ENCODE measurements around the gene NCK2.

Gene NCK2

DNA sequence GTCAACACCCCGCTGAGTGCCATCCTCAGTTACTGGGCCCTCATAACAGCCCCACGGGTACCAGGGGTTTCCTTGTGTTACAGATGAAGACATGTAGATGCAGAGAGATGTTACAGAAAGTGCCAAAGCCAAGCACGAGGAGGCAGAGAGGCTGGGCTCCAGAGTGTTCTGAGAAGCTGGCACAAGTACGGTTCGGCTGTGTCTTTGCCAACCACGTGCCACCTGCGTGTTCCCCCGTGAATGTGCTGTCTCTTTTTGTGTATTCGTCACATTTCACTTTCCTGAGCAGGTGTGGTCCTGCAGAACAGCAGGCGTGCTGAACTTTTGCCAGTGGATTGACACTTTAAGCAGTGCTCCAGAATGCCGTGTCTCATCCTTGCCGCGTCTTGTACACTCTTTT is 124.6 kb downstream of the NCK2 start:
- Mint-ChIP-seq H3K9me3 (no peaks in the 10 kb centered on the region), H3K27ac (peak overlapping the region; percentile 46 to 81), H3K4me1 (ENCODE audit: low read depth in 2 of 2) (peaks cover 64 to 69% of the 10 kb centered on the region in 2 donors), H3K27me3 (no peaks in the 10 kb centered on the region), H3K36me3 (ENCODE audit: insufficient read depth) (peaks cover 5% of the 10 kb centered on the region), H3K4me3 (no peak overlapping the region)
- ATAC-seq (replicated peaks), result no peak
- DNase-seq, result no peak

DNA sequence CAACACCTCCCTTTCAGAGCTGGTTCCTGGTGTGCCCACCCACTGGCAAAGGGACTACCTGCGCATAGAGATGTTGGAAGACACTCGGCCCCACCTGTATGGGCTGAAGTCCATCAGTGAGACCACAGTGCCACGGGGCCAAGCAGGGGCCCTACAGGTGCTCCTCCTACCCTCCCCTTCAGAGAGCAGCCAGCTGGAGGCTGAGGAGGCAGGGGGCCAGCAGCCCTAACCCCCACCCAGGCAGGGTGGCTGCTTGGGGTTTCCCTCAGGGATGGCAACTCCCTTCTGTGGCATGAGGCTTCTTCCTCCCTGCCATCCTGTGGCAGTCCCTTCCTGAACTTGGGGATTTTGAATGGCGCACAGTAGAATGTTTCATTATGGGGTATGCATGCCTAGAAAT is 125.3 kb downstream of the NCK2 start:
- ATAC-seq (replicated peaks), result no peak
- no peaks in the 10 kb centered on the region for H3K27me3 Mint-ChIP-seq
- no peak overlapping the region for H3K4me3 Mint-ChIP-seq
- peaks cover 3% of the 10 kb centered on the region for H3K36me3 Mint-ChIP-seq (ENCODE audit: insufficient read depth)
- H3K27ac Mint-ChIP-seq, result peak overlapping the region; percentile 59 to 79
- no peak for DNase-seq
- H3K4me1 Mint-ChIP-seq (ENCODE audit: low read depth in 2 of 2), result peaks cover 57 to 66% of the 10 kb centered on the region in 2 donors
- H3K9me3 Mint-ChIP-seq, result no peaks in the 10 kb centered on the region

DNA sequence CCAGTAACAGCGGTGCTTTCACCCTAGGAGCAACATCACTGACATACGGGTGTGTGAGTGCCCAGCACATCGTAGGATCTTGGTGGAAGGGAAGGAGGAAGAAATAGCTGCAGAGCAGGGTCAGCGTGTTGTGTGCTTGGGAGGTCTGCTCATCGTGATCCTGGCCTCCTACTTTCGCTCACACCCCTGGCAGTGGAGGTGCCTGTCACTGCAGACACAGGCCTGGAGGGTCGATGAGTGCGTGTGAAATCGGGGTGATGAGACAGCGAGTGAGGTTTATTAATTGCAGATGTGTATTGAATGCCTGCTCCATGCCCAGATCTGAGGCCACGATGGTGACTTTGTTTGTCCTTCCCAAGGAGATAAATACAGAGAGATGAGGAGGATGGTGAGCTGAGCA is 126.1 kb downstream of the NCK2 start:
- Mint-ChIP-seq H3K36me3 (ENCODE audit: insufficient read depth) (peaks cover 3% of the 10 kb centered on the region), H3K4me3 (peak overlapping the region; percentile 19 to 68), H3K9me3 (no peaks in the 10 kb centered on the region), H3K27ac (peak overlapping the region; percentile 79 to 90), H3K27me3 (no peaks in the 10 kb centered on the region), H3K4me1 (ENCODE audit: low read depth in 2 of 2) (peaks cover 58 to 69% of the 10 kb centered on the region in 2 donors)
- no peak for ATAC-seq (replicated peaks)
- no peak for DNase-seq

DNA sequence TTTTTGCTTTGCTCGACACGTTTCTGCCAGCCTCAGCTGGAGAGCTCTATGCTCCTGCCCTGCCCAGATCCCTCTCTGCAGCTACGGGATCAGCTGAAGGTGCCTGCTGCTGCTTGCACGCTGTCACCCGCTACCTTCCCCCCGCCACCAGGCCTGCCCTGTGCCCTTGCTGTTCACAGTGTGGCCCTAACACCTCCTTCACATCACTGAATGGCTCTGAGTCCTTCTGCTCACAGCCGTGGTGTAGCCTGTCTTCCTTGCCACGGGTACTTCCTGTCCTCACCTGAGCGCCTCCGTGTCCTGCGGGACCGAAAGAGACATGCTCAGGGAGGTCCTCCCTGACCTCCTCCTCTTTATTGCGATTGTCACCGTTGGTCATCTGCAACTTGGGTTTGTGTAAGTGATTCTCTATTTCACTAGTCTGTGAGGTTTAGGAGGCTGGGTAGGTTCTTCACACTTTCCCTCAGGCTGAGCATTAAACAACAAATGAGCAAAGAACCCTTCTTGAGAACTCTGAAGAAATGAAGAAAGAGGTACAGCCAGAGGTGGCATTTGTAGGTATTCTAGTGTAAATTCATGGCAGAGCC is 127.5 kb downstream of the NCK2 start:
- H3K4me1 Mint-ChIP-seq (ENCODE audit: low read depth in 2 of 2), result peaks cover 66 to 78% of the 10 kb centered on the region in 2 donors
- H3K27ac Mint-ChIP-seq, result peak overlapping the region; percentile 79 to 90
- peak overlapping the region; percentile 65 to 74 for H3K4me3 Mint-ChIP-seq
- peak; percentile 70 for ATAC-seq (replicated peaks)
- H3K27me3 Mint-ChIP-seq, result no peaks in the 10 kb centered on the region
- peak; percentile 21 to 42 (median 28) for DNase-seq
- H3K9me3 Mint-ChIP-seq, result no peaks in the 10 kb centered on the region
- peaks cover 5% of the 10 kb centered on the region for H3K36me3 Mint-ChIP-seq (ENCODE audit: insufficient read depth)

DNA sequence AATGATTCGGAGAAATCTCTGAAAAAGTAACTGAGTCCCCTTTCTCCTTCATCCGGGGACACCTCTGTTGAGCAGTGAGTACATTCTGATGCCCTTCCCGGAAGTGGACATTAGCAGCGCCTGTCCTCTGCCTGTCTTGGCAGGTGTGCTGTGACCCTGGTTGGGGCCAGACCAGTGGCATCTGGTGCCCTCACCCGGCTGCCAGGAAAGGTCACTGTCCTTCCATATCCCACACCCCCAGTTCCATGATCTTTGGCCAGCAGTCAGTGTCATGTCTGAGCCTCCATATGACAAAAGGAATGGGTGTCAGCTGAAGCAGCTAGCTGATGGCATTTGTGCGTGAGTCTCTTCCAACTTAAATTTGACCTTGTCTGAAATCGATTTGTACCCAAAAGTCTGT is 128.1 kb downstream of the NCK2 start:
- Mint-ChIP-seq H3K36me3 (ENCODE audit: insufficient read depth) (peaks cover 5% of the 10 kb centered on the region), H3K4me3 (peak overlapping the region; percentile 65 to 74), H3K9me3 (no peaks in the 10 kb centered on the region), H3K4me1 (ENCODE audit: low read depth in 2 of 2) (peaks cover 67 to 78% of the 10 kb centered on the region in 2 donors), H3K27ac (peak overlapping the region; percentile 79 to 90), H3K27me3 (no peaks in the 10 kb centered on the region)
- DNase-seq (no peak), ATAC-seq (replicated peaks) (no peak)

DNA sequence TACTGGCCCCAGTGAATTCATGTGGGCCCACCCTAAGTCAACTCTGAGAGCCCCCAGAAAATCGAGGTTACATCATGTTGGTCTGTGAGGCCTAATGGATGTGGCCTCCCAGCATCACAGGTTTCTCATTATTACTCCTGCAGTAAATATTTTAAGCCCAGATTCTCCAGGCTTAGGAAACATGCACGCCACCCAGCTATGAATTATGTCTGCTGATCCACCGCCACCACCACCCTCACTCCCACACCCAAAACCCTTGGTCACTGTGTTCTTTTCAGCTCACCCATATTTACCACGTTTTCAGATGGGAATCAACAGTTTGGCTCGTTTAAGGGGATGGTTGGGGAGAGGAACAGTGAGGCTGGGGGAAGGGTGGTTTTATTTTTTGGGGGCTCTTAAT is 128.6 kb downstream of the NCK2 start:
- ATAC-seq (replicated peaks) (no peak), DNase-seq (no peak)
- Mint-ChIP-seq H3K27me3 (no peaks in the 10 kb centered on the region), H3K4me3 (peak overlapping the region; percentile 65 to 74), H3K27ac (peak overlapping the region; percentile 79 to 90), H3K9me3 (no peaks in the 10 kb centered on the region), H3K4me1 (ENCODE audit: low read depth in 2 of 2) (peaks cover 67 to 78% of the 10 kb centered on the region in 2 donors), H3K36me3 (ENCODE audit: insufficient read depth) (peaks cover 5% of the 10 kb centered on the region)

DNA sequence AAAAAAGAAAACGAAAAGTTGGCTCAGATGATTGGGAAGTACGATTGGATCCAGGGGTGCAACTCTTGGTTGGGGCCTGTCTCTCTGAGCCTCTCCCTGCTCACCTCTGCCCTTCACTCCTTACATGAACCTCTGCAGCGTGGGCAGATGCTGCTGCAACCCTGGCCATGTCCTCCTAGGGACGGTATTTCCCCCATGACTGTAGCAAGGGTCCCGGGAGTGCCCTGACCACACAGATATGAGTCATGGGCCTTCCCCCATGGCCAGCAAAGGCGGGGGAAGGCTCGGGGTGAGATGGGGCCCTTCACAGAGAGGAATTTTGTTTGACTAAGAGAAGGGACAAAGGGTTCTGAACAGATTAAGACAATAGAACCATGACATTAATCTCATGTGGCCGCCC is 129.0 kb downstream of the NCK2 start:
- DNase-seq (peak in 2 of 3 experiments; percentile 21 to 35), ATAC-seq (replicated peaks) (peak; percentile 85)
- peak overlapping the region; percentile 79 to 90 for H3K27ac Mint-ChIP-seq
- H3K4me3 Mint-ChIP-seq, result peak overlapping the region; percentile 65 to 74
- H3K36me3 Mint-ChIP-seq (ENCODE audit: insufficient read depth), result peaks cover 5% of the 10 kb centered on the region
- H3K27me3 Mint-ChIP-seq, result no peaks in the 10 kb centered on the region
- H3K4me1 Mint-ChIP-seq (ENCODE audit: low read depth in 2 of 2), result peaks cover 66 to 79% of the 10 kb centered on the region in 2 donors
- no peaks in the 10 kb centered on the region for H3K9me3 Mint-ChIP-seq

DNA sequence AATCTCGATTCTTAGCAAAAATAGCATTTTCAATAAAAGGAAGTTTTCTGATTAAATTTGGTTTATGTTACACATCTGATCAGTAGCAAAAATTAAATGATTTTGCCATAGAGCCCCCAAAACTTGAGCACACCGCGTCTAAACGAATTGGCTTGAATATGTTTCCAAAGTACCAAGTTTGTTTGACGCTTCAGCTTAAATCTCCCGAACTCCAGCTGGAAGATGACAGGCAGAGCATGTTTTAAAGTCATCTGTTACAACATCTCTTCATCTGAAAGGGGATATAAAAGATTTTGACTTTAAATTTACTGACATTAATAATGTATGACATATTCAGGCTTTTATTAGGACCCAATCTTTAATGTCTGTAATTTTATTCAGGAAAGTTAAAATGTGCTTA is 129.8 kb downstream of the NCK2 start:
- ATAC-seq (replicated peaks), result no peak
- Mint-ChIP-seq H3K4me1 (ENCODE audit: low read depth in 2 of 2) (peaks cover 66 to 83% of the 10 kb centered on the region in 2 donors), H3K9me3 (no peaks in the 10 kb centered on the region), H3K27me3 (no peaks in the 10 kb centered on the region), H3K4me3 (peak overlapping the region in 1 of 2 donors; percentile 65), H3K27ac (peak overlapping the region; percentile 79 to 90), H3K36me3 (ENCODE audit: insufficient read depth) (peaks cover 10% of the 10 kb centered on the region)
- no peak for DNase-seq

DNA sequence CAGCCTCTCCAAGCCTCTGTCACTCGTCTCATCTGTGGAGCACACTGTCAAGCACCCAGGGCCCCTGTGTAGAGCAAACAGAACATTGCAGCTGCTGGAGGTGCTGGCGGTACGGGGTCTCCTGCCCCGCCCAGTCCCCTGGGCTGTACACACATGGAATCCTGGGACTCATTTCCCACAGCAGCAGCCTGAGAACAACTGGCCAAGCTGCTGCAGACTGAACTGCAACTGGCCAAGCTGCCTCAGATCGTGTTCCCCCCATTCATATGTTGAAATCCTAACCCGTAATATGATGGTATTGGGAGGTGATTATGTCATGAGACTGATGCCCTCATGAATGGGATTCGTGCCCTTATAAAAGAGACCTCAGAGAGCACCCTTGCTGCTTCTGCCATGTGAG is 130.5 kb downstream of the NCK2 start:
- Mint-ChIP-seq H3K27ac (peak overlapping the region; percentile 79 to 90), H3K4me3 (peak overlapping the region in 1 of 2 donors; percentile 3), H3K27me3 (no peaks in the 10 kb centered on the region), H3K9me3 (no peaks in the 10 kb centered on the region), H3K36me3 (ENCODE audit: insufficient read depth) (peaks cover 10% of the 10 kb centered on the region), H3K4me1 (ENCODE audit: low read depth in 2 of 2) (peaks cover 64 to 84% of the 10 kb centered on the region in 2 donors)
- DNase-seq, result no peak
- no peak for ATAC-seq (replicated peaks)

DNA sequence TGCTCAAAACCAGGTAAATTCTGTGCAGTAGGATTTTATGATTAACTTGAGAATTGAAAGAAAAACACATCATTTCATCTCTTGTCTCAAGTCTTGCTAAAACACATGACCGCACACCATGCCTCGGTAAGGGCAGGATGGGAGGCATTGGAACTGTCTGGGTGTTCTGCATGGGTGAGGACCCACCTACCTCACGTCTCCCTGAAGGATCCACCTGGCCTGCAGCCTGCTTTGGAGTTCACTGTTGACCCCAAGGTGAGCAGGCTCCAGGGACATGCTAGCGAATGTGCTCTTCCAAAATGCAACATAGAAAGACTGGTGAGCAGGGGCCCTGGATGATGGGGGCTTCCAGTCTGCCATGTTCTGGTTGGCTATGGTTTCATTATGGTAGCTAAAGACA is 131.5 kb downstream of the NCK2 start:
- Mint-ChIP-seq H3K27me3 (no peaks in the 10 kb centered on the region), H3K9me3 (no peaks in the 10 kb centered on the region), H3K4me3 (peak overlapping the region in 1 of 2 donors; percentile 2), H3K4me1 (ENCODE audit: low read depth in 2 of 2) (peaks cover 56 to 76% of the 10 kb centered on the region in 2 donors), H3K27ac (peak overlapping the region; percentile 79 to 90), H3K36me3 (ENCODE audit: insufficient read depth) (peaks cover 16% of the 10 kb centered on the region)
- no peak for DNase-seq
- ATAC-seq (replicated peaks), result no peak

DNA sequence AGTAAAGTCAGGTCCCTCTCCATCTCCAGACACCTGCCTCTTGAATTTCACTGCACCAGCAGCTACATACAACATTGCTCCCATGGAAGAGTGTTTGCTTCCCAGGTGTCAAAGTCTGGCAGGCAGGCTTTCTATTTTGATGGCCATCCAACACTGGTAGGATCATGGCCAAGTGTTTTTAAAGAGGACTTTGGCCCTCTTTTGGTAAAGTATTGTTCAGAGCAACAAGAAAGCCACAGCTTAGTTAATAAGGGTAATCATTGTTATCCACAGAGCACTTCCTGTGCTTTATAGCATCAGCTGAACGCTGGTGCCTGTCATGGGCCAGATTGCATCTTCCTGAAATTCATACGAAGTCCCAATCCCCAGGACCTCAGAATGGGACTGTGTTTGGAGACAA is 133.2 kb downstream of the NCK2 start:
- H3K4me1 Mint-ChIP-seq (ENCODE audit: low read depth in 2 of 2), result peaks cover 59 to 70% of the 10 kb centered on the region in 2 donors
- no peaks in the 10 kb centered on the region for H3K27me3 Mint-ChIP-seq
- no peaks in the 10 kb centered on the region for H3K9me3 Mint-ChIP-seq
- peak; percentile 25 for ATAC-seq (replicated peaks)
- H3K36me3 Mint-ChIP-seq (ENCODE audit: insufficient read depth), result peaks cover 30% of the 10 kb centered on the region
- peak overlapping the region in 1 of 2 donors; percentile 25 for H3K4me3 Mint-ChIP-seq
- no peak for DNase-seq
- H3K27ac Mint-ChIP-seq, result peak overlapping the region; percentile 79 to 90

DNA sequence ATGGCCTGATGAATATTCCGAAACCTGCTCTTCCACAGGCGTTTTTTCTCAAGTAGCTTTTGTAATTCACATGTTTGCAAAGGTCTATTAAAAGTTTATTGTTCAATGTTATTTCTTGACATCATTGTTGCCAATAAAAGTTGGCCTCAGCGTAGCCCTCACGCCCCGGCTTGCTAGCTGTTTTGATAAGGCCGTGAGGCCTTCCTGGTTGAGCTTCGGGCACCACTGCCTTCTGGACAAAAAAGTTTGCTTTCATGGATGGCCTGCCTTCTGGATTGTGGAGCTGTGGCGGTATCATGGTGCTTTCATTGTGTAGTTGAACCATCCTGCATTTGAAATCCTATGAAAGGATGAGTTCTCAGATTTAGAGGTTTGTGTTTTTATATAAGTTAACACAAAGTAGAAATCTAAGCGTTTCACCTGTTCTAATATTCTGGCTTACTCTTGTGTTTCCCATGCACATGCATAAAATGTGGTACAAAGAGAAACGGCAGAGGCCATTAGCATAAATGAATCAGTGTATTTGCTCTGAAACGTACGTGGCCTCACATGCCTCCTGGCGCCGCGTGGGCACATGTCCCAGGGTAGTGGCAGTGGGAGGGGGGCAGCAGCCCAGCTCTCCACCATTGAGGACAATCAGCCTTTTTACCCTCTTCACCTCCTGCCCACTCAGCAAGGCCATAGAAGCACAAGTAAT is 134.5 kb downstream of the NCK2 start:
- DNase-seq, result no peak
- ATAC-seq (replicated peaks), result no peak
- Mint-ChIP-seq H3K27ac (peak overlapping the region; percentile 79 to 90), H3K27me3 (no peaks in the 10 kb centered on the region), H3K4me3 (no peak overlapping the region), H3K9me3 (no peaks in the 10 kb centered on the region), H3K4me1 (ENCODE audit: low read depth in 2 of 2) (peaks cover 63 to 70% of the 10 kb centered on the region in 2 donors), H3K36me3 (ENCODE audit: insufficient read depth) (peaks cover 34% of the 10 kb centered on the region)

DNA sequence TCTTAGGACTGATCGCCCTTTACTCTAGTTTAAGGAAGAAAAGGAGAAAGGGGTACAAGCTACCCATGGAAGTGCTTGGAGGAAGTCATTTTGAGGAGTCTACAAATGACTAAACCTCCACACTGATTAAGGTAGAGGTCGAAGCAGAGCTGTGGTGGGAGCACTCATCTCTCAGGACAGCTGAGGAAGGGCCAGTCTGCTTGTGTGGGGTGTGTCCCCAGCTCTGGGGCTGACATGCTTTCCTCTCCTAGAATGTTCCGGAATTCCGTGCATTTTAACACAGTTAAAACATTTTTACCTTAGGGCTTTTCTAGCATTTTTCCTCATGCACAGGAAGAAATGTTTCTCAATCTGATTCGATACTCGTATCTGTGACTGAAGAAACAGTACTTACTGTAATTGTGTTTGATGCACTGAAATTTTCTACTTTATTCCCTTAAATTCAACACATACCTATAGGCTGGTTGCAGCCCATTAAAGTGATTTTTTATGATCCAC is 135.1 kb downstream of the NCK2 start:
- H3K27ac Mint-ChIP-seq, result peak overlapping the region; percentile 79 to 90
- no peak overlapping the region for H3K4me3 Mint-ChIP-seq
- H3K27me3 Mint-ChIP-seq, result no peaks in the 10 kb centered on the region
- DNase-seq, result no peak
- no peak for ATAC-seq (replicated peaks)
- peaks cover 69 to 72% of the 10 kb centered on the region in 2 donors for H3K4me1 Mint-ChIP-seq (ENCODE audit: low read depth in 2 of 2)
- H3K36me3 Mint-ChIP-seq (ENCODE audit: insufficient read depth), result peaks cover 34% of the 10 kb centered on the region
- no peaks in the 10 kb centered on the region for H3K9me3 Mint-ChIP-seq

DNA sequence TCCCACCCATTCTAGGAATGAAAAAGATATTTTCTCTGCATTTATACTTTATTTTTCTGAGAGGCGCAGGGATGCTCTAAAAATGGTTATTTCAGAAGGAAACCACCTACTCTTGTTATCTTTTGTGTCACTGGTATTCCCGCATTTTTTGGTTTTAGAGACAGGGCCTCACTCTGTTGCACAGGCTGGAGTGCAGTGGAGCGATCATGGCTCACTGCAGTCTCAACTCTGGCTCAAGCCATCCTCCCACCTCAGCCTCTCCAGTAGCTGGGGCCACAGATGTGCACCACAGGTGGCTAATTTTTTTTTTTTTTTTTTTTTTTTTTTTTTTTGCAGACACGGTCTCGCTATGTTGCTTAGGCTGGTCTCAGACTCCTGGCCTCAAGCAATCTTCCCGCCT is 135.9 kb downstream of the NCK2 start:
- no peaks in the 10 kb centered on the region for H3K9me3 Mint-ChIP-seq
- H3K27me3 Mint-ChIP-seq, result no peaks in the 10 kb centered on the region
- H3K27ac Mint-ChIP-seq, result peak overlapping the region; percentile 60 to 79
- H3K4me1 Mint-ChIP-seq (ENCODE audit: low read depth in 2 of 2), result peaks cover 67 to 69% of the 10 kb centered on the region in 2 donors
- H3K4me3 Mint-ChIP-seq, result no peak overlapping the region
- H3K36me3 Mint-ChIP-seq (ENCODE audit: insufficient read depth), result peaks cover 34% of the 10 kb centered on the region
- DNase-seq, result no peak
- ATAC-seq (replicated peaks), result no peak

Data from effector memory CD8-positive, alpha-beta T cell (primary cell).